NCI-H526 (cell line): Measurements from ENCODE around the gene CD2AP.
"Not testable (repeated sequence)": the region's sequence is repeated elsewhere in the genome, so short reads cannot be mapped to it uniquely, and the experiment has no call there.

Experiments
- DNase-seq, 2 experiments: peaks; one replicate each; lab custom pipeline; 2025; lab: John Stamatoyannopoulos, UW

Gene CD2AP

DNA sequence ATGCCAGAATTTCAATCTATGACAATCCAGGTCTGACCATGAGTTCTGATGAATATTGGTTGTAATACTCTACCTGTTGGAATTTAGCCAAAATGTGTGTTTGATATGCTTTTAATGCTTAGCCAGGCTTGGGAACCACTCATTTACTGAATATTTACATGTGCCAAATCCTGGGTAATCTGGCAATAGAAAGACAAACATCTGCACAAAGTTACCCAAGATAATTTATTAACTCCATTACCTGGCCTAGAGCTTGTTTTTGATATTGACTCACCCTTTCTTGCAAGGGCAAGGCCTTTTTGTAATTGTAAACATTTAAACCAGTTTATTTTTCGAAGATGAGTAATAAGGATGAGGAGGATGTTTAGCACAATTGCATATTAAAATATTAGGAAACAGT lies 13.5 kb upstream of the CD2AP start:
- DNase-seq, result no peak

DNA sequence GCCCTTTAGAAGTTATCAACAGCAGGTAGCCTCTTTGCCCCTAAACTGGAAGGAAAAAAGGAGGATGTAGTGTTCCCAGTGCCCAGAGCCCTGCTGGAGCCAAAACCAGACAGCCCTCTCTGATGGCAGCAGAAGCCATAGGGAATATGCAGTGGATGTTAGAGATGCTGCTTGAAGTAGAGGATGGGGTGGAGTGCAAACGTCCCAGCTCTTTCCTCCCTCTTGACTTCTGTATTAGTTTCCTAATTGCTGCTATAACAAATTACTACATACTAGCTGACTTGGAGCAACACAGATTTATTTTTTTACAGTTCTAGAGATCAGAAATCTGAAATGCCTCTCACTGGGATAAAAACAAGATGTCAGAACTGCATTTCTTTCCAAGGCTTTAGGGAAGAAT lies 12.5 kb upstream of the CD2AP start:
- no peak for DNase-seq

DNA sequence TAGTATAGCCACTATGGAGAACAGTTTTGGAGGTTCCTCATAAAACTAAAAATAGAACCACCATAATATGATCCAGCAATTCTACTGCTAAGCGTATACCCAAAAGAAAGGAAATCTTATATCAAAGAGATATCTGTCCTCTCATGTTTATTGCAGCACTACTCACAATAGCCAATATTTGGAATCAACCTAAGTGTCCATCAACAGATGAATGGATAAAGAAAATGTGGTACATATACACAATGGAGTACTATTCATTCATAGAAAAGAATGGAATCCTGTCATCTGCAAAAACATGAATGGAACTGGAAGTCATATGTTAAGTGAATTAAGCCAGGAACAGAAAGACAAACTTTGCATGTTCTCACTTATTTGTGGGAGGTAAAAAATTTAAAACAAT lies 5.7 kb upstream of the CD2AP start:
- DNase-seq, result no peak

DNA sequence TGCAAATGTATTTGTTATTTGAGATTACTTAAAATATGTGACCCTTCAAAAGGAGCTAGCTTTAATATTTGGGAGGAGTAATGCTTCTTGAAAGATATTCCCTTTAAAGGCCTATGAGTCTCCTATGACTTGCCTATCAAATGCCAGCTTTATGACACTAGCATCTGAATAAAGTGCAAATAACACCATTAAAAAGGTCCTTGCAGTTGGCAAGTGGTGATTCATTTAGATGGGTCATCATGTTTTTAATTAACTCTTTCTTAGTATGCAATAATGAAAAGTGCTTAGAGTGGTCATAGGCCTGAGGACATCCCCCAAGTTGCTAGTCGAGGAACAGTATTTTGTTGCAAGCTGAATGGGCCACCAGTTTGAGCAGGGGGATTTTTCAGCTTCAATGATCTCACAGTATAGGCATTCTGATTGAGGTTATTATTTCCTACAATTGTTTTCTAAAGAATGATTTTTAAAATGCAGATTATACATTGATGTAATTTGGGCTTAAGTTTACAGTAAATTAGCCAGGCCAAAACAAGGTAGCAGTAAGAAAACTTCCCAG lies 3.7 kb upstream of the CD2AP start:
- no peak for DNase-seq

DNA sequence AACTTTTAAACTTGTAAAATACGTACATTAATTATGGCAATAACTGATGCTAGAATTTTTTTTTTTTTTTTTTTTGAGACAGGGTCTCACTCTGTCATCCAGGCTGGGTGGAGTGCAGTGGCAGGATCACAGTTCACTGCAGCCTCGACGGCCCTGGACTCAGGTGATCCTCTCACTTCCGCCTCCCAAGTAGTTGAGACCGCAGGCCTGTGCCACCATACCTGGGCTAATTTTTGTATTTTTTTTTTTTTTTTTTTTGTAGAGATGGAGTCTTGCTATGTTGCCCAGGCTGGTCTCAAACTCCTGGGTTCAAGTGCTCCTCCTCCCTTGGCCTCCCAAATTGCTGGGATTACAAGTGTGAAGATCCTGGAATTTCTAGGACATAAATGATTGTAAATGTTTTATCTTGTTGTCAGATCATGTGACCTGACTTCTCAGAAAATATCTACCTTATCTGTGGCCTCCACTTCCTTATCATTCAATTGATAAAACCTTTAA lies 2.2 kb upstream of the CD2AP start:
- no peak for DNase-seq

DNA sequence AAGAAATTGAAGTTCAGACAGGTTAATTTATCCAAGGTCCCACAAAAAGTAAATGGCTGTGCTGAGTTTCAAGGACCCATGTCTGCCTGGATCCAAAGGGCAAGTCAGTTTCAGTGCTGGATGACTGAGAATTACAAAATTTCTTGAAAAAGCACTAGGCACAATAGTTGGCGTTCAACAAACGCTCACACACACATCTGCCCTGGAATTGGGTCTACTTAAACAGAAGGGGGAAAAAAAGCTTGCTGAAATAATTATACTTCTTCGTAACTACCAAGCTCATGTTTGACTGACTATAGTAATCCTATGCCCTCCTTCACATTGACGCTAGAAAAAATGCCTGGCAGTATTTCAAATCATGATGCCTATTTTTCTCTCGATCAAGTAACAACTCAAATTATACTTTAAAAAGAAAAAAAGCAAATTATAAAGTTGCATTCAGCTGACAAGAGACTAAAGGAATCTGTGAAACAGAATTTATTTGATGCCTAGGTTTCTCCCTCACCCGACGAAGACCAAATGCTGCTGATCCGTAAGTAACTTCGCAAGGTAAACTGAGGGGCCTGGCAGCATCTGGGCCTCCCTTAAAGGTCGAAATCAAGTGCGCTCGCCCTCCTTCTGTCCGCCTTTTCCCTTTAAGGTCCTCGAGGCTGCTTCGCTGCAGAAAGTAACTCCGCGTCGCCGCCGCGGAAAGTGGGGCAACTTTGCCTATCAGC lies 650 bp upstream of the CD2AP start:
- DNase-seq, result no peak

DNA sequence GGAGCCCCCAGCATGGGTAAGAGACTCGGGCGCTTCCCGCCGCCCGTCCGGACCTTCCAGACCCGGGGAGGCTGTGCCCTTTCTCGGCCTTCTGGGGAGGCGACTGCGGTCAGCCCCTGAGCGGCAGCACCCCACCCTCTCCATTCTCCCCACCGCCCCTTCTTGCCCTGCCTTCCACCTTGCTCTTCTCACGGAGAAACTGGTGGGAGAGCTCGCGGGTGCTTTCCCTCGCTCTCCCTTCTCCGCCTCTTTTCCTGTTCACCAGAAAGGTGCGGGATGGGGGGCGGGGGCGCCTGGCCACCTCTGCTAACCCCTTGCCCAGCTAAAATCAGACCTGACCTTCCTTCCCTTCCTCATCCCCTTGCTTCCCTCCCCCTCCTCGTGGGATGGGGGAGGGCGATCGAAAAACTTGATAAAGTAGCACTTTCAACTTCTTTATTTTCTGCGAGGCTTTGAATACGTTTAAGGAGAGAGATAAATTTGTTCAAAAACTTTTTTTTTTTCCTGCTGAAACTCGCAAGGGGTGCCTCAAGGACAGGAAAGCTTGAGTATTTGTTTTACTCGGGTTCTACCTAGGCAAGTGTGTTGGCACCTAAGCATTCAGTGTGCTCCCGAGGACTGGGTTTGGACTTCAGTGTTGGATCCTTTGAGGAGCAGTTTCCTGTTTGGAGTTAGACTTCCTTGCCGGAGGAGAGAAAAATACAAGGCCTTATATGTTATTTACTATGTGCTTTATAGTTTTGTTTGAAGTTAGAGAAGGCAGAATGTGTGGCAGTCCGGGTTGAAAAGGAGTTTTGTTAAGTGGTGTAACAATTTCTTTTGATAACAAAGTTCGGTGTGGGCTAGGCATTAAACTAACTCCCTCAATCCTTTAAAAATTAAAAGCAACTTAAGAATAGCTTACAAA lies 897 bp downstream of the CD2AP start:
- DNase-seq, result peak in 1 of 2 experiments; percentile 47

DNA sequence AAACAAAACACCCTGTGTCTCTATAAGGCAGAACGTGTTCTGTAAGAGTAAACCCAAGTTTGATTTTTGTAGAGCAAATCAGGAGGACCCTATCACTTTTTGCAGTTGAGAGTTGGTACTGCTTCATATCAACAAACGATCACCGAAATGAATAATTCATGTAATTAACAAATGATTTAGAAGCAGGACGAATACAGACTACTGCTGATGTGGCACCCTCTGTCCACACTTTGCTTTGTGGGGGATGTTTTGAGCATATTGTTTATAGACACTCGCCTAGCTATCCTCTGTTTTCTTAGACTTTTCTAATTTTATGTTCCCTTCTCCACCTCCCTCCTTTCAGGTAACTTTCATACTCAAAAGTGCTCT lies 1.5 kb downstream of the CD2AP start:
- peak in 1 of 2 experiments; percentile 19 for DNase-seq

DNA sequence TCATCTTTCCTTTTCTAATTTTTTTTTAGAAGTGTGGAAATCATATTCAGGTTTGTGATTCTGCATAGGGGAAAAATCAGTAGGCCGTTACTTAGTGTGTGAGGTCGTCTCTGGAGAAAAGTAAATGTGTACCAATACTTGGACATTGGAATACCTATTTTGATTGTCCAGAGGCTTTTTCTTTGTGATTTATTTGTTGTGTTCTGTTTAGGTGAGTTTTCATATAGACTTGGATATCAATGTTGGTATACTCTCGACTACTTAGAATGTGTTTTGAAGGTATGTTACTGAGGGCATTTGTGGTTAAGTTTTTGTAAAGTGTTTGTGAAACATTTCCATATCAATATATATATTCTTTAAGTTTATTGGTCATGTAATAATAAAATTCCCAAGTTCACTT lies 2.3 kb downstream of the CD2AP start:
- DNase-seq, result peak in 1 of 2 experiments; percentile 6

DNA sequence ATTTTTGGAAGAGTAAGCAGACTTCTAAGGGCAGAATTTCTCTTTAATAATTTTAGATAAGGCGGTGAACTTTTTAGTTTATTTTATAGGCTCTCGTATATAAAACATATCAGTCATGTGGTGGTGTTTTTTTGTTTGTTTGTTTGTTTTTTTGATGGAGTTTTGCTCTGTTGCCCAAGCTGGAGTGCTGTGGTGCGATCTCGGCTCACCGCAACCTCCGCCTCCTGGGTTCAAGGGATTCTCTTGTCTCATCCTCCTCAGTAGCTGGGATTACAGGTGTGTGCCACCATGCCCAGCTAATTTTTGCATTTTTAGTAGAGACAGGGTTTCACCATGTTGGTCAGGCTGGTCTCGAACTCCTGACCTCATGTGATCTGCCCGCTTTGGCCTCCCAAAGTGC lies 3.6 kb downstream of the CD2AP start:
- DNase-seq, result not testable (repeated sequence)

DNA sequence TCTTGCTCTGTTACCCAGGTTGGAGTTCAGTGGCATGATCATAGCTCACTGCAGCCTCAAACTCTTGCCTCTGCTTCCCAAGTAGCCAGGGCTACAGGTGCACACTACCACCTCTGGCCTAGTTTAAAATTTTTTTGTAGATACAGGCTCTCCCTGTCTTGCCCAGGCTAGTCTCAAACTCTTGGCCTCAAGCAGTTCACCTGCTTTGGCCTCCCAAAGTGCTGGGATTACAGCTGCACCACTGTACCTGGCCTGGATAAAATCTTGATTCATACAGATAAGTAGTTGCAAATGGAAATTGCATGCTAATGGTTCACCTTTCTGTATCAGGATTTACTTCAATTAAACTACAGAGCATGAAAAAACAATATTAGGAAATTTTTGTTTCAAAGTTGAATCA lies 4.2 kb downstream of the CD2AP start:
- no peak for DNase-seq

DNA sequence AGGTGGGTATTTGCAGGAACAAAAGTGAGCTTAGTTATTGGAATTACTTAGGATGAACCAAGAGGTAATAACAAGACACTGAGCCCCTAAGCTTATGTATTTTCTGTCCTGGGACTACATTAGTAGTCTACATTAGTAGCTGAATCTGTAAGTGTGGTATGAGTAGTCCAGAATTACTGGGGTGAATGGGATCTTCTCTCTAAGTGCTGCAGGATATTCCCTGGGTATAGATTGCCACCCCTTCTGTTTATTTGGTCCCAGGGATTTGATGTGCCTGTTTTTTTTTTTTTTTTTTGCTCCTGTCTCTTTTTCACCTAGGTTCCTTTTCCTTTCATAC lies 5.9 kb downstream of the CD2AP start:
- no peak for DNase-seq

DNA sequence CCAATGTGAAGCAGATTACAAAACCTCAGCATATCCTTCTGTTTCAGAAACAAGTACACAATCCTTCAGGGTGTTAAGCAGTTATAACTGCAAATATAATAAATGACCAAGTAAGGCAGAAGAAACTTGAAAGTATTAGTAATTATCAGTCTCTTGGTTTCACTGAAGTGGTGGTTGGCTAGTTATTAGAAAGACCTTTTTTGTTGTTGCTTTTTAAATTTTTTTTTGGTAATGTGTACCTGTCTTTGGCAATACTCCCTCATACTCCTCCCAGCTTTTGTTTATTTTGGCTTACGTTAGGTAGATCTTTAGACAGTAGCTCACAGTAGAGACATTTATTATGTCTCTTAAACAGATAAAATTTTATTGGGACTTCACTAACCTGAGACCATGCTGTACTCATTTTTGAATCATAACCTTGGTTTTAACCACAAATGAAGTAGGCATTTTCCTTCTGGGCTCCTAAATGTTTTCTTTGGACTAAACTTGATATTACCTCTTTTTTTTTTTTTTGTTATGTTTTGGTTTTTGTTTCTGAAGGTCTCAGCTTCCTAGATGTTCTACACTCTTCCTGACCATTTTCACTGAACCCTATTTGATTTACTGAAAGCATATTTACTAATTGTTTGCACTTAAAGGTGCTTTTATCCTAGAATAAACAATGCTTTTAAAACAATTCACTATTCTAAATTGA lies 6.4 kb downstream of the CD2AP start:
- DNase-seq, result no peak

DNA sequence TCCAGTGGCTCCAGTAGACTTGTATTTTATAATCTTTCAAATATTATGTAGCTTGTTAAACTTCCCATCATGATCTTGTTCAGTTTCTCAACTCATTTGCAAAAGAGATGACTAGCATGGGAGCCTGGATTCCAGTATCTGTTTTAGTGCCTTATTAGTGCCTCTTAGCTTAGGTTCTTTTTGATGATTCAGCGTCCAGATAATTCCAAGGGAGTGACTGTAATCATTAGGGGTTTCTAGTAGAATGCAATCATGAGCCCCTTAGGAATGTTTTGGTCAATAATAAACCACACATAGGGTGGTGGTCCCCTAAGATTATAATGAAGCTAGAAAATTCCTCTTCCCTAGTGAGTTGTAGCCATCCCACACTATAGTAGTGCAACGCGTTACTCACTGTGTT lies 7.0 kb downstream of the CD2AP start:
- DNase-seq, result no peak

DNA sequence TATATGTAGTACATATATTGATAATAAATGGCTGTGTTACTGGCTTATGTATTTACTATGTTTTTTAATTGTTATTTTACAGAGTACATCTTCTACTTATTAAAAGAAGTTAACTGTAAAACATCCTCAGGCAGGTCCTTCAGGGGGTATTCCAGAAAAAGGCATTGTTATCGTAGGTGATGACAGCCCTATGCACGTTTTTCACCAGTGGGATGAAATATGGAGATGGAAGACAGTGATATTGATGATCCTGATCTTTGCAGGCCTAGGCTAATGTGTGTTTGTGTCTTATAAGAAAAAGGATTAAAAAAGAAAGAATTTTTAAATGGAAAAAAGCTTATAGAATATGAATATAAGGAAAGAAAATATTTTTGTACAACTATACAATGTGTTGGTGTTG lies 7.5 kb downstream of the CD2AP start:
- DNase-seq, result no peak

DNA sequence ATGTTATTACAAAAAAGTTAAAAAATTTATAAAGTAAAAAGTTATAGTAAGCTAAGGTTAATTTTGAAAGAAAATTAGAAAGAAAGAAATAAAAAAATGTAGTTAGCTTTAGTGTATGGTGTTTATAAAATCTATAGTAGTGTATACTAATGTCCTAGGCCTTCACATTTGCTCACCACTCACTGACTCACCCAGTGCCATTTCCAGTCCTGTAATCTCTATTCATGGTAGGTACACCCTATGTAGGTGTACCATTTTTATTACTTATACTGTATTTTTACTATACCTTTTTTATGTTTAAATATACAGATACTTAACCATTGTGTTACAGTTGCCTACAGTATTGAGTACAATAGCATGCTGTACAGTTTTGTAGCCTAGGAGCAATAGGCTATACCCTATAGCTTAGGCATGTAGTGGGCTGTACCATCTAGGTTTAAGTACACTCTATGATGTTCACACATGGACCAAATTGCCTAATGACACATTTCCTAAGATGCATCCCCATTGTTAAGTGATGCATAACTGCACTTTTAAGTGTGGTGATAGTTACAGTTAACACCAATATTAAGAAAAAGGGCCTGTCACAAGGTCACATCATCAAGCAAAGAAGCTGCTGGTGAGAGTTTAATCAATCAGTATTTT lies 8.0 kb downstream of the CD2AP start:
- no peak for DNase-seq

DNA sequence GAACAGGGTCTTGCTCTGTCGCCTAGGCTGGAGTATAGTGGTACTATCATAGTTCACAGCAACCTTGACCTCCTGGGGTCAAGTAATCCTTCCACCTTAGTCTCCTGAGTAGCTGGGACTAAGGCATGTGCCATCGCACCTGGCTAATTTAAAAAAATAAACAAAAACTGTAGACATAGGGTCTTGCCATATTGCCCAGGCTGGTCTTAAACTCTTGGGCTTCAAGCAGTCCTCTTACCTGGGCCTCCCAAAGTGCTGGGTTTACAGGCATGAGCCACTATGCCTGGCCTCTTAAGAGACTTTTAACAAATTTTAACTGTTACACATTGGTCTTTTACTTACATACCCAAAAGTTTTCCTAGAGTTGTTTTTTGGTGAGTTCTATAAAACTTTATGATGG lies 12.4 kb downstream of the CD2AP start:
- no peak for DNase-seq

DNA sequence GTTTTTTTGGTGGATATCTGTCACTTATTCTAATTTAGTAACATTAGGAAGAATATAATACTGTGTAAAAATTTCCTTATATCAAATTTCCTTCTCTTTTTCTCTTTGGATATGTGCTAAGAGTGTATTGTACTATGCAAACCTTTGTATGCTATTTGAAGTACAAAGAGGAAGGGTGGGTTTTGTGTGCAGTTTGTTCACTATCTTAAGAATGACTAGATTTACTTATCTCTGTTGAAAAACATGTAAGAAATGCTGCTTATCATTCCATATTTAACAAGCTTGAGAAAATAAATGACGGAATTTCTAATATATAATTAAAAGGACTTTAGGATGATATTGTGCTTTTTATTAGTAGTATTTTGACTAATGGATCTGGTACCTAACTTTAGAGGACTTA lies 13.1 kb downstream of the CD2AP start:
- DNase-seq, result no peak

DNA sequence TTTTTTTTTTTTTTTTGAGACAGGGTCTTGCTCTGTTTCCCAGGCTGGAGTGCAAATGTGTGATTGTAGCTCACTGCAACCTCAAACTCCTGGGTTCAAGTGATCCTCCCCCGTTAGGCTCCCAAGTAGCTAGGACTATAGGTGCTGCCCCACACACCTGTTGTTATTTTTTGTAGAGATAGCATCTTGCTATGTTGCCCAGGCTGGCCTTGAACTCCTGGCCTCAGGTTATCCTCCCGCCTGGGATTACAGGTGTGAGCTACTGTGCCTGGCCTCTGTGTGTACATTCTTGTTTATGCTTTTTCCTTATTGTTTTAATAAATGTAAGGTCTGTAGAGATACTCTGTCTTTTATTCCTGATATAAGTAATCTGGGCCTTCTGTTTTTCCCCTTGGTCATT lies 14.8 kb downstream of the CD2AP start:
- DNase-seq, result no peak

DNA sequence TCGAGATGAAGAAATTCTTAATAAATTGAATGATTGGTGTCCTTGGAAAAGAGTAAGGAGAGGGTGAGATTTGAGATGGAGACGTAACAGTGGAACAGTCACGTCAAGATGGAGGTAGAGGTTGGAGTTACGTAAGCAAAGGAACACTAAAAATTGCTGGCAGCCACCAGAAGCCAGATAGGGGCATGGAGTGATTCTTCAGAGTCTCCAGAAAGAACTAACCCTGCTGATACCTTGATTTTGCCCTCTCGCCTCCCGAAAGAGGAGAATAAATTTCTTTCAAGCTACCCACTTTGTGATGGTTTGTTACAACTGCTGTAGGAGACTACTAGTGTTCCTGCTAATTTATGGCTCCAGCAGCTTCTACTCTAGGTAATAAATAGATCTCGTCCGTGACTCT lies 17.6 kb downstream of the CD2AP start:
- no peak for DNase-seq

DNA sequence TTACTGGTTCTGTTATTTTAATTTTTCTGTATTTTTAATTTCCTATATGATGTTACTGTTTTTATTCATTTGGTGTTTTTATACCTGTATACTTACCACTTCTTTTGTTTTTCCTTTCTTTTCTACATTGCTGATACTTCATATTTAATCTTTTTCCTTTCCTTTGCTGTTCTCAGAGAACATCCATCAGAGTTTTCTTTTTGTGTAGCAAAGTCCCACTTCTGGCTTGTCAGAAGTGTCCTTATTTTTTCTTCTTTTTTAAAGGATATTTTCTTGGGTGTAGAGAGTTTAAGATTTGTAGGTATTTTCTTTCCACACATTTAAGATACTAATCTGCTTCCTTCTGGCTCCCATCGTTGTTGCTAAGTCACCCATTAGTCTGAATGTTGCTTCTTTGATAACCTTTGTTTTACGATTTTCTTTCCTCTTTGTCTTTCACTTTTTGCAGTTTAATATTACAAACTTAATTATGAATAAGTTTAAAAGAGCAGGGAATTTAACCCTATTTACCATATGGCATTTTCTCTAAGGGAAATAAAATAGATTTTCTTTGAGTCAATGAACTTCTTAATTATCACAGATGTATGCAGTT lies 18.5 kb downstream of the CD2AP start:
- no peak for DNase-seq
